ENCODE results near the gene YLPM1.

The YLPM1 gene

DNA sequence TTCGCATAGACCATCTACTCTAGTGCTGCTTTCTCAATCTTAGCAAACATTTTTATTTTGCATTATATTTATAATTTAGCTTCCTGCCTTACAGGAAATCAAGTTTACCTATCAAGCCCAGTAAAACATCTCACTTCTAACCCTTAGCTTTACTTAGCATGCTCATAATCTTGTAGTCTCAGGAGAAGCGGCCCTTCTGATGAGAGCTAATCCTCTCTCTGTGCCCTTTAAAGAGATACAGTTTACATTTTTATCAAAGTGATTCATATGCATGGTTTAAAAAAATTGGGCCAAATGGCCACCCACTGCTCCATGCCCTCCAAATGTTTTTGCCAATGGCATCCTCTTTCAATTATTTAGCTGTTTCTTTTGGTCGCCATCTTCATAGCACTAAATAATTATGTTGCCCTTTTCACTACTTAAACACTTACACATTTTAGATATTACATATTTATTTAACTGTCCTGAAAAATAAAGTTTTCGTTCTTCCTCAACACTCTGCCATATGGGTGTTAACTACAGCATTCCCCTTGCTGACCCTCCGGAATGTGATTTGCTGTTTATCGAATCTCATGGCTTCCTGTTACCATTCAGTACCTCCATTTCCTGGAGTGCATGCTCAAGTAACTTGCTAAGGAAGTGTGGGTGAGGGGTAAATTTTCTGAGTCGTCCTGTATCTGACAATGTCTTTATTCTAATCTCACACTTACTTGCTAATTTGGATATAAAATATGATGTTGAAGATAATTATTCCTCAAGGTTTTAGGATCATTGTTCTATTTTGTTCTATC is 29.3 kb downstream of the YLPM1 start:
- DNase-seq: no peak

DNA sequence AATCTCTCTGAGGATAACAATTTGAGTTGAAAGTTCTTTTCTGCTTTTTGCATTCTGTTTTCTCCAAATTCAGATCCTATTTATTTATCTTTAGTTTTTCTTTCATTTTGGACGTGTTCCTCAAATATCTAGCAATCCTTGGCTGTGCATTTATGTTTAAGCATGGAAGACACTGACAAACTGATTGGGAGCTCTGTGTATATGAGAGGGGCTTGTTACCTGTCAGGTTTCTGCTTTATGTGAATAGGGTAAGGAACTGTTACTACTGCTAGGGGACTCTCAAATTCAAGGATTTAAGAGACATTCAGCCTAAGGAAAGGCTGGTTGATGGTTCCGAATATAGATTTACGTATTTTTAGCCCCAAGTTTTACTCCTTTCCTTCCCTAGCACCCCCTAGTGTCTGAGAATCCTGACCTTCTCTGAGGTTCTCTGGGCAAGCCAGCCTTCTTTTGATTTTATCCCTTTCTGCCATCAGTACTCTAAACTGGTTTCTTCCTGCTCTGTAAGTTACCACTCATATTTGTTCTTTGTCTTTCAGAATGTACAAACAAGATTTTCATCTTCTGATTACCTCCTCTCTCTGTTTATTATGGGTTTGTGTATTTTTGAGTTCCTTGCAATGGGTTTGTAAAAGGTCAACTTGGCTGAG is 30.5 kb downstream of the YLPM1 start:
- no peak for DNase-seq

DNA sequence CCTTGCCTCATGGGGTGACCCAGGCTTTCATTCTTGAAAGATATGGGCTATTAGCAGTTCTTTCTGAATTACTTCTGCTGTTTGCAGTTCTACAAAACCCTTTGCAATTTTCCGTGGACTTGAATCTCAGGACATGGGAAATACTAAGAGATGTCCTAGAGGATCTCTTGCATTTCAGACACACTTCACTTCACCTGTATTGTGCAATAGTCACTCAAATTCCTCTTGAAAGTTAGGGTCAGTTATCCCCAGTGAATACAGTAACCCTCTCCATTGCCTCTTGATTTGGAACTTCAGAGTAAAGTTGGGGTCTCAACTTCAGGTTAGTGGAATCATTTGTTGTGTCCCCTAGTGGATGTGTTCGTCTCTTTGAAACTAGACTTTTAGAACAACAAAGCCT is 31.8 kb downstream of the YLPM1 start:
- DNase-seq: no peak

DNA sequence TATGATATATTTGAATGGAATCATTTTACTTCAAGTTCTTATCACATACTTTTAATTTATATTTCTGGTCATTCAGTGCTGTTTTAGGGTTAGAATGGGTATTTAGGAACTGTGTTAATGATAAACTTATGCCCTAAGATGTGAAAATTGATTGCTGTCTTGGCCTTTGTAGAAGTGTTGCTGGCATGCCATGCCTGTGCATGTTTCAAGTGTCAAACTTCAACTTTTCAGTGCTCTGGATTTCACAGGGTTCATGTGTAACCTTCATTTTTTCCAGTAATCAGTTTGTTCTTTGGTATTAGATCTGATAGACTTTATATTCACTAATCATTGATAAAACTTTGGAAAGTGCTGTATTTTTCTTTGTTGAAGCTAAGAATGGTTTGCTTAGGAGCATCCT is 36.6 kb downstream of the YLPM1 start:
- DNase-seq: no peak

DNA sequence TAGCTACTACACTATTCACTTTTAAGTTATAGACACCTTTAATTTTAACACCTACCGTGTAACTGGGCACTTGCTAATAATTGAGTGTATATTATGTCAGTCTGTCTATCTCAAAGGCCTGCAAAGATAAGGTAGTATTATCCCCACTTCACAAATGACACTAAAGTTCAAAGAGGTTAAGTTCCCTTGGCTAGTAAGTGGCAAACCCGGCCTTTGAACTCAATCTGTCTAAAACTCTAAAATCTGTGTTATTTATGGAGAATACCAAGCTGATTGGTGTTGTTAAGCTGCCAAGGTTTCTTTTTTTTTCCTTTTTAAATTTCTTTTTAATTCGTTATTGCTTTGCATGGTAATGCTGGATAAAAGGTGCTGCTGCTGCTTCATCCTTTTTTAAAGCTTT is 37.7 kb downstream of the YLPM1 start:
- DNase-seq: no peak

DNA sequence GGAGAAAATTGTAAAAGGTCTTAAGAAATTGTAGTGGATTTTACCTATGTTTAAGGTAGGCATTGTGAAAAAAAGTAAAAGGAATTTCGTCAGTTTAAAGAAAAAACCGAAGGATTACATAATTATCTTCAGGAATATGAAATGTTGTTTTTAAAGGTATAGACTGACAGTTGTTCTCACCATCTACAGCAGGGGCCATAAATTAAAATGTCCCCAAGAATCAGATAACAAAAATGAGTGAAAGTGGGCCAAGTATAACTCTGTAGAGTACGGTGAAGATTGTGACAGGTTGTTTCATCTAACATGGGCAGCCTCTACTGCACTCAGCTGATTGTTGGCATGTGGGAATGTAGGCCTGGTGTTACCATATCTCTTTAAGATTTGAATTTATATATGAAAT is 38.3 kb downstream of the YLPM1 start:
- no peak for DNase-seq

DNA sequence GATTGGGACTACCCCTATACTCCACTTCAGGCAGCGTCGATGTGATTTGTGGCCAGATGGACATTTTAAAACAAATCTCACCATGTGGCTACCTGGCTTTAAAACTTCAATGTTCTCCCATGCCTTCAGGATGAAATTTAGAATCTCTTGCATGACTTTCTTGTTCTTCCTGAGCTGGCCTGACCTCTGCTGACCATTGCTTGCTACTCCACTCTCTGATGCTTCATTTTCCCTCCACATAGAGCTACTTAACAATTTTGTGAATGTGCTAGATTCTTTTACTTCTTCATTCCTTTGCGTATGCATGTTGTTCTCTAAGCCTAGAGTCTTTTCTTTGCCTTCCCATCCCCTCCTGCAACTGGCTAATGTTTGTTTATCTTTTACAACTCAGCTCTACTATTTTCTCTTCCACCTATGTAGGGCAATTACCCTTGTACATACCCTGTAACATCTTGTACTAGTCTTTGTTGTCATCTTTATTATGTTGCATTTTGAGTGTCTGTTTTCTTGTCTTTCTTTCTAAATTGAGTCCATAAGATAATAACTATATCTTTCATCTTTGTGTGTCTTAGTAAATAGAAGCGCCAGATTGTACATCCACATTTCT is 41.2 kb downstream of the YLPM1 start:
- no peak for DNase-seq

DNA sequence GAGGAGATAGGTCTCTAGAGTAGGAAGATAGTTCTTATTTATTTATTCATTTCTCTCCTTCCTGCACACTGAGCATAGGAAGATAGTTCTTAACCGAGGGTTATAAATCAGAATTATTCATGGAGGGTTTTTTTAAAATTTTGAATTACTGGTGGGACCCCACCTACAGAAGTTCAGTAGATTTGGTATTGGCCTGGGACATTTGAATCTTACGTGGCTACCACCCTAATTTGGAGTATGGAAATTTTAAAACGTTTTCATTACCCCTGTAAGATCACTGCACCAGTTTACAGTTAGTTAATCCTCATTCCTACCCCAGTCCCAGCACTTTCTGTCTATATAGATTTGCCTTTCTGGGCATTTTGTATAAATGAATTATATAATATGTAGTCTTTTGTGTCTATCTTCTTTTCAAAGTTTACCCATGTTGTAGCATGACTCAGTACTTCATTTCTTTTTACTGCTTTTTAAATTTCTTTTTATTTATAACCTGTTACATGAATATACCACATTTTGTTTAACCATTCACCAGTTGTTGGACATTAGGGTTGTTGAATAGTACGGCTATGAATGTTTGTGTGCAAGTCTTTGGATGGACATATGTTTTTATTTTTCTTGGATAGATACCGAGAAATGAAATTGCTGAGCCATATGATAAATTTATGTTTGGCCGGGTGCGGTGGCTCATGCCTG is 44.9 kb downstream of the YLPM1 start:
- DNase-seq: no peak

DNA sequence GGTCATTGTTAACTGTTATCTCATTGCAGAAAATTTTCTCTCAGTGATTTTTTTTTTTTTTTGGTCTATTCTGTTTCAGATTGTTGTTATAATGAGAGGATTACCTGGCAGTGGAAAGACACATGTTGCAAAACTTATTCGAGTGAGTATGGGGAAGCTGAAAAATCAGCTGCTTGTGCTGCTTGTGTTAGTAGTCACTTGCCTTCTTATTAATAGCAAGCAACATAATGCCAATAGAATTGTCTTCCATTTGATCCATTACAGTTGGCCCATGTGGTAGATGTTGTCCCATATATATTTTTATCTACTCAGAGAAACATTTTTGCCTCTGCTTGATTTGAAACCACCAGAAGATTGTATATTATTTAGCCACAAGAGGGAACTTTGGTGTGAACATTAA is 53.0 kb downstream of the YLPM1 start:
- no peak for DNase-seq

DNA sequence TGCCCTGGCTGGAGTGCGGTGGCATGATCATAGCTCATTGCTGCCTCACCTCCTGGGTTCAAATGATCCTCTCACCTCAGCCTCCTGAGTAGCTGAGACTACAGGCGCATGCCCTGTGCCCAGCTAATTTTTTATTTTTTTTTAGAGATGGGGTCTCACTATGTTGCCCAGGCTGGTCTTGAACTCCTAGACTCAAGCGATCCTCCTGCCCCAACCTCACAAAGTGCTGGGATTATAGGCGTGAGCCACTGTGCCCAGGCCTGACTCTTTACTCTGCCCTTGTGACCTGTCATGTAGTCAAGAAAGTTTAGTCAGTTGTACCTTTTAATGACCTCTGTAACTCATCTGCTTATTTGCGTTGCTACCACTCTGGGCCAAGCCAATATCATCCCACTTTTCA is 57.2 kb downstream of the YLPM1 start:
- DNase-seq: no peak

DNA sequence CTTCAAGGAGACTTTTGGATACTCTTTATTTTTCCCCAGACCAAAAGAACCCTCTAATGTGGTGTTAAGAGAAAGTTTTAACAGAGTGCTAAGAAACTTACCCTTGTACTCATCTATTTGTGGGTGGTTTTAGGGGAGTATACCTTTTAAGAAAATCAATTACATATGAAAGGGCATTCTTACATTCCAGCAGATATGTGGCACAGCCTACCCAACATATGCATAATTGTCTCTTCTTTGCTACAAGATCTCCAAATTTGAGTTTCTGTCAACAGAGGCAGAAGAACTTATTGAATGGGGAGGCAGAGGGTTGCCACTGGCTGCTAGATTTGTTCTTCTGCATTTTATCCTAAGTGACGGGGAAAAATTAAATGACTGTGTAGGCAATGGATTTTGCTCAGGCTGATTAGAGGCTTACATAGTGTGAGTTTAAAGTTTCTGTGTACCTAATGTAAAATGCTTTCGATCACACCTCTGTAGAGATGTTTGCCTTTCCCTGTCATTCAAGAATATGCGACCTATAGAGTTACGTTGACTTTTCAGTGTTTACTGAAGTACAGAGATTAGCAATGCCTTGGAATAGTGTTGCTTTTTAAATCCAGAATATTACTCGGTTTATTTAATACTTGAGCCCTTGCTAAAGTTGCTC is 58.3 kb downstream of the YLPM1 start:
- DNase-seq: no peak

DNA sequence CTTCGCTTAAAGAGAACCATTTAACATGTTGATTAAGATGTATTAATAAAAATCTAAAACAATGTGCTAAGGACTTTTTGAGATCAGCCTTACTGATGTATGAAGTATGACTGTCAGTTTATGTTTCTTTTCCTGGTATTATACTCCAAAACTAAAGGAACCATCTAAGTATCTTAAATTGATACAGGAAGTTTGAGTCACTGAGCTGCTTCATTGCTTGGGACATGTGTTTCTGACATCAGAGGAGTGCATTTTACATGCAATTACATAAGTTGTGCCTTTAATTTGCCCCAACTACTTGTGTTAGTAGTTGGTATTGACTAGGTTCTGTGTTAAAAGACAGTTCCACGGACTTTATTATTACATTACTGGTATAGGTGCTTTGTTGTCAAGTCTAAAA is 61.9 kb downstream of the YLPM1 start:
- no peak for DNase-seq

DNA sequence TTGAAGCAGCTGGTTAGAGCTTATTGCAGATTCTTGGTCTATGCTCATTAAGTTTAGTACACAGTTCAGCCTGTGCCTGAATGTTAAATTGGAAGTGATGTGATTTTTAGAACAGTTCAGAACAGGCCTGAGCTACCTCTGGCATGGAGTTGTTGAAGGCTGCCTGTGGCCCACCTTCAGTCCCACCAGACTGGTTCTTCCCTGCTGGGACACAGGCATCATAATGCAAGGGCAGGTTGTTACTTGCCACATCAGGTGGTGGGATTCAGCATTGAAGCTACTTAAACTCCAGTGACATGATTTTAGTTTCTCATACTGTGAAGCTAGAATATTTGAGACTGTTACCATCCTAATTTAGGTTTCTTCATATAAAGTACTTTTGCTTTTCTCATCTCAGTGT is 63.5 kb downstream of the YLPM1 start:
- no peak for DNase-seq

DNA sequence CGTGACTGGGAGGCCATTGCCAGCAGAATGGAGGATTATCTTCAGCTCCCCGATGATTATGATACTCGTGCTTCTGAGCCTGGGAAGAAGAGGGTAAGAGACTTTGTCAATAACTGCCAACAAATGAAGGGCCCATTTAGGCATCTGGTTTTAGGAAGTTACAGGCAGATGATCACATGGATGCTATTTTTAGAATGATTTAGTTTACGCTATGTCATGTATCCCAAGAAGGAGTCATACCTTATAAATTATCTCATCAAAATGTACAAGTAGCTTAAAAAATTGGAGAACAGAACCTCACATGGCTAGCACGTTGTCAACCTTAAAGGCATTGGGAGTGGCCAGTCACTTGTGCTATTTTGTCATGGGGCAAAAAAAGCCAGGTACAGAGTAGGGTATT is 66.1 kb downstream of the YLPM1 start:
- DNase-seq: no peak

DNA sequence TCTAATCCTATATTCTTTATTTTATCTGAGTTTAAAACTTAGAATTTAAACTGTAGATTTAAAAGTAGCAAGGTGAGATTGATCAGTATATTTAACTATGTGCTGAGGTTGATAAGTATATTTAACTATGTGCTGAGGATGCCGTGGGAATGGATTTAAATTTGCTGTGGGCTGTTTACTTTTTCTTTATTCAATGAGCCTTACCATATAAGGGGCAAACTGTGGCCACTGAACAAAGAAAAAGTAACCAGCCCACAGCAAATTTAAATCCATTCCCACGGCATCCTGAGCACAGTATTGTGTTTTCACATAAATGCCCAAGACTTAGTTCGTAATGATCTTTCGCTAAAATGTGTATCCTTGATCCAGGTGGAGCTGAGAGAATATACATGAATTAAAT is 69.7 kb downstream of the YLPM1 start:
- DNase-seq: no peak

DNA sequence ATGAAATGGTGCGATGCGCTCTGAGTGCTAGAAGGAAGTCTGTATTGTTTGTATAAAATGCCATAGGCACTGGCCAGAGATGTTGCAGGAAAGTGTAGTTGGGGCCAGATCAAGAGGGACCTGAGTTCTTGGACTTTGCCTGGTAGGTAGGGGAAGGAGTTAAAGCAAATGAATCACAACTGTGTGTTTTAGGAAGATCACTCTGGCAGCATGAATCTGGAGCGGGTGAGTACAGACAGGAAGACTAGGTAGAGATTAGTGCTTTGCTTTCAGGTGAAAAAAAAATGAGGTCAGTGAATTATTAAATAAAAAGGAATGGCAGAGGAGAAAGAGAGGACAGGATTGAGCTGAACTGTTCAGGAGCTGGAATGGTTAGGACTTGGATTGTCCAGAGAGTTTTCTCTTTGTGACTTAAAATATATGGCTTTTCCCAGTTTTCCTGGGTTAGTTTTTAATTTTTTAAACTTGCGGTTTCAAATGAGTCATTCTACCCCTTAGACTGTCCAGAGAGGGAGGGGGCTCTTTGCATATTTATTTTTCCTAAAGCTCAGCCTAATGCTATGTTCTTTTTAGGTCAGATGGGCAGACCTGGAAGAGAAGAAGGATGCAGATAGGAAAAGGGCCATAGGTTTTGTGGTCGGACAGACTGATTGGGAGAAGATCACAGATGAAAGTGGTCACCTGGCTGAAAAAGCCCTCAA is 71.7 kb downstream of the YLPM1 start:
- no peak for DNase-seq

DNA sequence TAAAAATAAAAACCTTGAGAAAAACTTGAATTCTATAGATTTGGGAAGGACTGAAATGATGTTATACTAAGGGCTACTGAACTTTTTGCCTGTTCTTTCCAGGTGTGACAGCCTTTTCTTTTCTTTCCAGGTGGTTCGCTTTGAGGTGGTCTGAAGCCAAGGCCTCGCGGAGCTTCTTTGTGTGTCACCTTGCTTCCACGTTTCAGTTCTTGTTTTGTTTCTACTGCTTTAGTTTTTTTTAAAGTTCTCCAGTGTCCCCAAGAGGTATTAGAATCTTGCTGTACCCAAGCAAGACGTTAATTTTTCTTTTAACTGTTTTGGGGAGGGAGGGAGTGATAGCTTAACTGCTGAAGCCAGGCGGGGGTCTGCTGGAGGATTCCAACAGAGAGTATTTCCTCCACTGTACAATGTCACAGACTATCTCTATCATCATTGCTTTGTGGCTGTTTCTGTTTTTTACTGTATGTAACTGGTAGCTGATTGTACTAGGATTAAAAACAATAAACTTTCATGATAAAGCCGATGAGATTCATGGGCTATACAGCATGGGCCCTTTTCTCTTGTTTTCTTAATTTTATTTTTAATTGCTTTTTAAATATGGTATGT is 72.6 kb downstream of the YLPM1 start:
- DNase-seq: no peak

DNA sequence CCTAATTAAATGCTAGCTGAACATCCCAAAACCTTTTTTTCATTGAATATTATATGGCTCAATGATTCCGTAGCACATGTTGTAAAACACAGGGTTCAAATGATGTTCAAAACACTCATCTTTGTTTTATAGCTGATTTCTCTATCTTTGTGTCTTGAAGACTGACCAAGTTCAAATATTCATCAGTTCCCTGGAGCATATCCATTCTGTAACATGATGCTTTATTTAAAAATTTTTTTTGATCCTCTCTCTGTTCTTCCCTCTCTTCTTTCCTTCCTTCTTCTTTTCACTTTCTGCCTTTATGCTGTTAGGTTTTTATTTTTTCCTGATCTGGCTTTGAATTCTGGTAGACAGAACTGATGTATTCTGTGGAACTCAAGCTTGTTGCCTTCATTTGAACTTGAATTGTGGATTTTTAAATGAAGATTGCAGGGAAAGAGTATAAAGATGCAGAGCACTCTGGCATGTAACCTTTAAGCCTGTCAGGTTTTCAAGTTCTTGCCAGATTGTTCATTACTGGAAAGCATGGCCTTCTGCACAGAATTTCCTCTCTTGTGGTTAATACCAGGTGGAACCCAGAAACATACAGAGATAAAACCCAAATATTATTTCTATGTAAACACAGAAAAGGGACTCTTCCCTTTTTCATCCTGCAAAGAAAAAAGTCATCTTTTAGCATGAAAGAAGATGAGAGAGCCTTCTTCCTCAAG is 73.3 kb downstream of the YLPM1 start:
- DNase-seq: no peak

DNA sequence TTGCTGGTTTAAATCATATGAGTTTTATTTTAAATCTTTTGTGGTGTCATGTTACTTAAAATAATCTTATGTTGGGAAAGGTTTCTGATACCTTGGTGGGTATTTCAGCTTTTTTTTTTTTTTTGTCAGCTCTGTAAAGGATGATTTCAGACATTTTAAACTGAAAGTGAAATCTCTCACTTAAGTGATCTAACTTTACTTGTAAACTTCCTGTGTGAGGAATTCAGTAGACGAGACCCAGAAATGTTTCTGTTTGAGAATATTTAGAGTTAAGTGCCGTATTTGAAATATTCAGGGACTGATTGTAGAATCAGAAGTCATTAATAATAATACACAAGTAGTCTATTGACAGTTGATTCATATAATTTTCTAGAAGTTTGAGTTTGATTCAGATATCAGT is 75.0 kb downstream of the YLPM1 start:
- DNase-seq: no peak

DNA sequence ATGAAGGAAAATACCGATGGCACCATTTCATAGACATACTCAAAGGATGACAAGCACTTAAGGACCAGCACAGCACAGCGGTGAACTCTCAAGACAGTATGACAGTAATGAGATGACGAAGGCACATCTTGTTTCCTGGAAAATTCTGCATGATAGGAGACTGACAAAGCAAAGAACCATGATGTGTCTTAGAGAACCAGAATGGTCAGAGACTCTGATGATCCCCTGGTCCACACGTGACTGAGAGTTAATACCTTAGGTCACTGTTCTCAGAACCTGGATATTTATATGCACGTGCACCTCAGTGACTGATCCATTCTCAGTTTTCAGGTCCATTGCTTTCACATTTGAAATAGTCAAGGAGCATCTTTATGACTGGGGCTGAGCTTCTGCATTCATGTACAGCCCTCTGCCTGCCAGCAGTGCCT is 77.5 kb downstream of the YLPM1 start:
- DNase-seq: no peak
